ENCODE results near the gene ARHGAP26. TPM values are rescaled to one million over a fixed set of nuclear protein-coding genes. Genes with fewer than 3 reads are reported as not detected.

ARHGAP26 gene
- total RNA-seq, 1 experiment from 2014 or later: 79.8 TPM

DNA sequence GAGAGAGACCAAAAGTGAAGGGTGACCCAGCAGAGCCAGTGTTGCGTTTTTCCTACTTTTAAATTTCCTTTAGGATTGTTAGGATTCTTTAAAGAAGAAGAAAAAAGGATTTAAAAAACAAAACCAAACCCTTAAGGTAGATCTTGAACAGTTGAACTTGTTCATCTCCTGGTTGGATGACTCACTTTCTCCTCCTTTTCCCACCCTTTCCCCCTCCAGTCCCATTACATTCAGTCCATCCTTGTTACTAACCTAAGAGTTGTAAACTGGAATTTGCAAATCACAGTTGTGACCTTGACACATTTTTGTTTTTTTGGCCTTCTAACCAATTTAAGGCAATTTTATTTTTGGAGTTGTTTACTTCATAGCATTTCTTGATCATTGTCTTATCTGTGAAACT lies 289.2 kb downstream of the ARHGAP26 start:
- Mint-ChIP-seq H3K27me3 (ENCODE audit: insufficient read depth, unreplicated experiment) (no peaks in the 10 kb centered on the region), H3K27ac (ENCODE audit: unreplicated experiment) (no peak overlapping the region), H3K9me3 (ENCODE audit: unreplicated experiment) (no peaks in the 10 kb centered on the region), H3K4me1 (ENCODE audit: low read depth, unreplicated experiment) (no peaks in the 10 kb centered on the region), H3K4me3 (ENCODE audit: unreplicated experiment) (no peak overlapping the region), H3K36me3 (ENCODE audit: insufficient read depth, unreplicated experiment) (peaks cover 74% of the 10 kb centered on the region)
- intact Hi-C loops (cut with micrococcal nuclease; ENCODE audit: unreplicated experiment): no loop called here
- H3K4me1 ChIP-seq: no peaks in the 10 kb centered on the region
- H3K36me3 ChIP-seq (ENCODE audit: control insufficient read depth, insufficient read depth, low read length): no peaks in the 10 kb centered on the region; the same call in none of the 2 replicates
- DNase-seq: no peak
- no peak overlapping the region for H3K4me3 ChIP-seq (ENCODE audit: low read depth, low read length)
- ChIA-PET CTCF (no interaction called here), POLR2A (no interaction called here)
- no peaks in the 10 kb centered on the region for H3K27me3 ChIP-seq (replicated peaks; ENCODE audit: control insufficient read depth, insufficient read depth, low read length)
- H3K9me3 ChIP-seq: no peaks in the 10 kb centered on the region
- TF ChIP-seq CTCF (IDR thresholded peaks at IDR 0.05; ENCODE audit: insufficient read depth in 1 of 2, low read depth in 1 of 2, low read length in 1 of 2, severe bottlenecking in 1 of 2, unreplicated experiment in 1 of 2): no peak
- BruUV-seq (replicated peaks): no TSS peak

DNA sequence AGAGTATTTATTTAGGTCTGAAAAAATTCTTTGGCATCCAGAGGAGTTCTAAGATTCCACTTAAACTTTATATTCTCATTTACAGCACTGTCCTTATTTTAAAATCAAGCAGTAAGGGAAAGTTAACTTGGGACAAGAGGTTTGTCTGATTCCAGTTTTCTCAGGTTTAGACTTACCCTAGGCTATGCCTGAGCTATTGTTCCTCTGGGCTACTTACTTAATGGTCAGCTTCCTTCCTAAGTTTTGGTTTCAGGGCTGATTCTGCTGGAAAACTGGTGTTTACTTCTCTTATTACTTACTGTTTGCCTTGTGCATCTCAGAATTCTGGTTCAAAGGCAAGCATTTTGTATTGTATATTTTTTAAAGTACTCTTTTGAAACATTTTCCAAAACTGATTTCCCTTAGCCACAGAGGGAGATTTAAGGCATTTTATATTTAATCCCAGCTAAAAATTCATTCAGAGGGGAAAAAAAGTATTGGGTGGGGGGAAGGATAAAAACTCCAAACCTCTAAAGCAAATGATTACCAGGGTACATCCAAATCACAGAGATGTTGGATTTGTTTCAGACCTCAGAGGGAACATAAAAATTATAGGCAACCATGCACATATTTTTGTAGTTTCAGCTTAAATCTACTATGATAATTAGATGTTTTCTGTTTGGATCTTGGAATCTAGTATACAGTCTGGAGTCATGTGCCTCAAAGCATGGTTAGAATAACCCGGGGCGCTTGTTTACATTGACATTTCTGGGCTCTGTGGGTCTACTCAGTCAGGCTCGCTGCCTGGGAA lies 290.0 kb downstream of the ARHGAP26 start:
- no peaks in the 10 kb centered on the region for H3K9me3 Mint-ChIP-seq (ENCODE audit: unreplicated experiment)
- BruUV-seq (replicated peaks): no TSS peak
- H3K4me1 Mint-ChIP-seq (ENCODE audit: low read depth, unreplicated experiment): no peaks in the 10 kb centered on the region
- Histone ChIP-seq H3K36me3 (ENCODE audit: control insufficient read depth, insufficient read depth, low read length) (no peaks in the 10 kb centered on the region; the same call in none of the 2 replicates), H3K27me3 (replicated peaks; ENCODE audit: control insufficient read depth, insufficient read depth, low read length) (no peaks in the 10 kb centered on the region), H3K4me3 (ENCODE audit: low read depth, low read length) (no peak overlapping the region), H3K4me1 (no peaks in the 10 kb centered on the region), H3K9me3 (no peaks in the 10 kb centered on the region)
- no peak overlapping the region for H3K27ac Mint-ChIP-seq (ENCODE audit: unreplicated experiment)
- H3K36me3 Mint-ChIP-seq (ENCODE audit: insufficient read depth, unreplicated experiment): peaks cover 66% of the 10 kb centered on the region
- TF ChIP-seq CTCF (IDR thresholded peaks at IDR 0.05; ENCODE audit: insufficient read depth in 1 of 2, low read depth in 1 of 2, low read length in 1 of 2, severe bottlenecking in 1 of 2, unreplicated experiment in 1 of 2): no peak
- intact Hi-C loops (cut with micrococcal nuclease; ENCODE audit: unreplicated experiment): no loop called here
- no peak for DNase-seq
- no peaks in the 10 kb centered on the region for H3K27me3 Mint-ChIP-seq (ENCODE audit: insufficient read depth, unreplicated experiment)
- H3K4me3 Mint-ChIP-seq (ENCODE audit: unreplicated experiment): no peak overlapping the region
- POLR2A ChIA-PET: no interaction called here
- CTCF ChIA-PET: no interaction called here

DNA sequence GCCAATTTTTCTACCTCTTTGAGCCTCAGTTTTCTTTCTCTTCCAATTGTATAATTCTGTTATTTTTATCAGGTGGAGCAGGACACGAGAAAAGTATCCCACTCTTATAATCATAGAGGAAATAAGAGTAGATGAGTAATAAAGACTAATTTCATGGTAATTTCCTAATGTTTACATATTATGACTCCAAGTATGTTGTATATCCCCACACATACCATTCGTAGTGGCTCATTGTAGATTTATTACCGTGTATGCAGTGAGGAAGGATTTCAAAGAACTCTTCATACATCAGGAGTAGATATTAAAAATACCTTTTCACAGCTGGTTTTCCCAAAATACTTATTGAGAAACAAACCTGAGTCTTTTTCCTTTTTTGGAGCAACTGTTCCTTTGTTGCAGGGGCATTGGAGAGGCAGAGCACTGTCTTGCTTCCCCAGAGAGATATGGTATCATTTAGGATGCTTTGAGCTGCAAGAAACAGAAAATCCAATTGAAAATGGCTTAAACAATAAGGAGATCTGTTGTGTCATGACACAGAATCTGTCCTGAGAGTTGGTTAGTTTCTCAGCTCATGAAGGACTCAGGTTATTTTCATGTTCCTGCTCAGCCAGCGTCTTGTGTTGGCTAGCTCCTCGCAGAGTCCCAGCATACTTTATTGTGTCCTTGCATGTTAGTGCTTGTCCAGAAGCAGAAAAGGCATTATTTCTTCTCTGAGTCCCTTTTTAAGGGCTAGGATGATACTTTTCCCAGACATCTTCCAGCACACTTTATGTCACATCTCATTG lies 291.2 kb downstream of the ARHGAP26 start:
- POLR2A ChIA-PET: no interaction called here
- Histone ChIP-seq H3K4me3 (ENCODE audit: low read depth, low read length) (no peak overlapping the region), H3K9me3 (no peaks in the 10 kb centered on the region), H3K4me1 (no peaks in the 10 kb centered on the region), H3K36me3 (ENCODE audit: control insufficient read depth, insufficient read depth, low read length) (no peaks in the 10 kb centered on the region; the same call in none of the 2 replicates), H3K27me3 (replicated peaks; ENCODE audit: control insufficient read depth, insufficient read depth, low read length) (no peaks in the 10 kb centered on the region)
- Mint-ChIP-seq H3K9me3 (ENCODE audit: unreplicated experiment) (no peaks in the 10 kb centered on the region), H3K27me3 (ENCODE audit: insufficient read depth, unreplicated experiment) (no peaks in the 10 kb centered on the region), H3K4me1 (ENCODE audit: low read depth, unreplicated experiment) (no peaks in the 10 kb centered on the region), H3K36me3 (ENCODE audit: insufficient read depth, unreplicated experiment) (peaks cover 55% of the 10 kb centered on the region), H3K4me3 (ENCODE audit: unreplicated experiment) (no peak overlapping the region), H3K27ac (ENCODE audit: unreplicated experiment) (no peak overlapping the region)
- no peak for DNase-seq
- BruUV-seq (replicated peaks): no TSS peak
- intact Hi-C loops (cut with micrococcal nuclease; ENCODE audit: unreplicated experiment): no loop called here
- no peak for TF ChIP-seq CTCF (IDR thresholded peaks at IDR 0.05; ENCODE audit: insufficient read depth in 1 of 2, low read depth in 1 of 2, low read length in 1 of 2, severe bottlenecking in 1 of 2, unreplicated experiment in 1 of 2)
- CTCF ChIA-PET: no interaction called here
